Endothelial cell of umbilical vein (primary cell): Measurements from ENCODE around the gene CASR.

Source experiments
- CTCF ChIP-seq, 2 donors: IDR thresholded peaks; 1 replicate in 1 of 2; 2 replicates in 1 of 2; pipeline ENCODE4 v1.5.1; 2011; ENCODE audit warnings: low read length in 2 of 2, mild to moderate bottlenecking in 2 of 2, moderate library complexity in 2 of 2, control low read depth in 1 of 2, inconsistent platforms in 1 of 2, low read depth in 1 of 2; ENCODE audit not compliant: insufficient read depth in 1 of 2; ENCODE audit errors: extremely low read depth in 1 of 2
- EZH2 ChIP-seq: IDR thresholded peaks from 2 replicates; pipeline ENCODE4 v1.6.1; 2012; ENCODE audit warnings: borderline replicate concordance, low read depth, mild to moderate bottlenecking, moderate library complexity, low read length, inconsistent platforms; ENCODE audit not compliant: severe bottlenecking
- FOS ChIP-seq: IDR thresholded peaks from 2 replicates; pipeline ENCODE4 v1.6.1; 2011; ENCODE audit warnings: mild to moderate bottlenecking, low read length, moderate library complexity, borderline replicate concordance; ENCODE audit not compliant: insufficient read depth
- POLR2A ChIP-seq: IDR thresholded peaks from 2 replicates; pipeline ENCODE4 v1.6.1; 2012; ENCODE audit warnings: low read depth, mild to moderate bottlenecking, control low read depth, low read length

- TF ChIP-seq POLR2A (no peak), EZH2 (no peak), CTCF (IDR thresholded peaks at IDR 0.05; ENCODE audit: extremely low read depth in 1 of 2, insufficient read depth in 1 of 2, low read depth in 1 of 2, low read length in 2 of 2) (no peak), FOS (no peak)
Observed at GRCh38 chr3:122217901-122218300, 34.4 kb downstream of the CASR start.
